KMS-11 (cell line): Measurements from ENCODE around the gene TTLL11.

ENCODE experiments used
- H2AFZ ChIP-seq: fragments of 200-600 bp; sonication (generic); 2 replicates; pipeline ENCODE4 v1.6.1; 2016; ENCODE audit warnings: antibody characterized with exemption, mixed run types, low read depth
- H3K27ac ChIP-seq: fragments of 200-600 bp; sonication (generic); 2 replicates; pipeline ENCODE4 v1.6.1; 2016; ENCODE audit warnings: mild to moderate bottlenecking, mixed run types
- H3K27me3 ChIP-seq: fragments of 200-600 bp; sonication (generic); 2 replicates; pipeline ENCODE4 v1.6.1; 2017; ENCODE audit warnings: mild to moderate bottlenecking, low read depth, mixed run types, moderate library complexity; ENCODE audit not compliant: insufficient read depth
- H3K36me3 ChIP-seq: fragments of 200-600 bp; sonication (generic); 2 replicates; pipeline ENCODE4 v1.6.1; 2017; ENCODE audit warnings: mild to moderate bottlenecking, mixed run types; ENCODE audit not compliant: insufficient read depth
- H3K4me1 ChIP-seq: fragments of 200-600 bp; sonication (generic); 2 replicates; pipeline ENCODE4 v1.6.1; 2016; ENCODE audit warnings: mild to moderate bottlenecking, low read depth, mixed run types; ENCODE audit not compliant: poor library complexity, severe bottlenecking
- H3K4me2 ChIP-seq: fragments of 200-600 bp; sonication (generic); 2 replicates; pipeline ENCODE4 v1.7.0; 2016; ENCODE audit warnings: mild to moderate bottlenecking, mixed run types
- H3K4me3 ChIP-seq: fragments of 200-600 bp; sonication (generic); IDR thresholded peaks from 2 replicates; pipeline ENCODE4 v1.6.1; 2017; ENCODE audit warnings: low read depth, low read length, mixed read lengths; ENCODE audit not compliant: insufficient read depth
- H3K79me2 ChIP-seq: fragments of 200-600 bp; sonication (generic); 2 replicates; pipeline ENCODE4 v1.6.1; 2016; ENCODE audit warnings: low read depth, mixed run types; ENCODE audit not compliant: insufficient read depth
- H3K9ac ChIP-seq: fragments of 200-600 bp; sonication (generic); 2 replicates; pipeline ENCODE4 v1.6.1; 2016; ENCODE audit warnings: mild to moderate bottlenecking, mixed run types
- H4K20me1 ChIP-seq: fragments of 200-600 bp; sonication (generic); 2 replicates; pipeline ENCODE4 v1.6.1; 2016; ENCODE audit warnings: mild to moderate bottlenecking, mixed run types; ENCODE audit not compliant: insufficient read depth
- CTCF ChIP-seq: fragments of 200-600 bp; sonication (generic); conservative IDR thresholded peaks from 2 replicates; pipeline ENCODE4 v1.6.1; 2017; ENCODE audit warnings: low read depth, mild to moderate bottlenecking, antibody characterized with exemption, low read length, moderate library complexity, mixed read lengths

The TTLL11 gene

DNA sequence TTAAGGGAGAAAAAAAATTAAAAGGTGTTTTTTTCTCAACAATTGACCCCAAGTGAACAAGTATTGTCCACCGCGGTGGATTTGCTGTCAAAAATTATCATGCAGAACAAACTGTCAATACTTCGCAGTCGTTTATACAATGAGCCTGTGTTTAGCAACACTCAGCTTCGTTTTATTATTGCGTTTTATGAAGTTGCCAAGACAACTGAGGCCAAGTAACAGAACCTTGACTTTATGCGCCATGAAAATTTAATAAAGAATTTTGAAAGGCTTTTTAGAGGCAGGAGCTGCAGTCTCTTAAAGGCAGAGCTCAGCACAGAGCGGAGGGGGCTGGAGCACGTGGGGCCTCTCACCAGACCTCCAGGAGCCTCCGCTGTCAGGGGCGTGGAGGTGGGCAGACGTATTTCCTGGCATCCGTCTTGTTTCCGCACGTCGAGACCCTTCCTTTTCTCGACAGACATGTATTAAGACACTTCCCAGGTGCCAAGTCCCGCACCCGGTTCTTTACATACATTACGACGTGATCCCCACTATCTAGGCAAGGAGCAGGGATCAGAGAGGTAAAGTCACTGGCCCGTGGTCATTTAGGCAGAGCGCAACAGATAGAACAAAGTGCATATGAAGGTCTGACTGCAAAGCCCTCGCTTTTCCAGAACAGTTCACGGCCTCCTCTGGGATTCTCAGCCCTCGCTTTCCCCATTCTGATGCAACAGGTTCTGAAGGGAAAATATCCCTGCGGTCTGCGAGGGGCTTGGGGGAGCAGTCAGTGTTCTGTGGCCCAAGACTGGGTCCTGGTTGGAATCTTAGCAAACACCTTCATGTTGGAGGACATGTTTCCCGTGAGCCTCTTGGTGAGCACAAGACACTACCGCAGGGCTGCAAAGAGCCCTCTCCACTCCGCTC, 277.3 kb downstream of the TTLL11 start:
- H3K4me3 ChIP-seq = no peak overlapping the region
- no peaks in the 10 kb centered on the region for H4K20me1 ChIP-seq
- H3K27me3 ChIP-seq = no peaks in the 10 kb centered on the region
- no peak for TF ChIP-seq CTCF
- H3K9ac ChIP-seq = no peak overlapping the region
- no peak overlapping the region for H2AFZ ChIP-seq
- H3K27ac ChIP-seq = no peak overlapping the region
- H3K36me3 ChIP-seq = no peaks in the 10 kb centered on the region
- no peak overlapping the region for H3K4me2 ChIP-seq
- H3K4me1 ChIP-seq = no peaks in the 10 kb centered on the region
- no peaks in the 10 kb centered on the region for H3K79me2 ChIP-seq

DNA sequence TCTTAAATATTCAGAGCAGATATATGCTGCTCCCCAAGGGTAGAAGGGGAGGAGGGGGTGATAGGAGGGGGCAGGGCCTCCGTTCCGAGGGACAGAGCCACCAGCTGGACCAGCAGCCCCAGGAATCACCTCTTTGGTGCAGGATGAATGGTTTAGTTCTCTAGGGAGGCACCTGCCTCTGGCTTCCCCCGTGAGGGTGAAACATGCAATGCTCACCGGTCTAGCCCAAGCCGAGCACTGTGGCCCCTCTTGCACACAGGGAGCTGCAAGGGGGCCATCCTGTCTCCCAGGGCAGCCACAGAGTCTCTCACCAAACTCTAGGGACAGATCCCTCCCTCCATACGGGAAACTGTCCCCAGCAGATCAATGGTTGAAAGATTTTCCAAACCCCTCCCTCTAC, 278.0 kb downstream of the TTLL11 start:
- no peak overlapping the region for H3K9ac ChIP-seq

GRCh38 chr9:121814594-121814993, 278.5 kb downstream of the TTLL11 start:
- Histone ChIP-seq H3K4me3 (no peak overlapping the region), H3K79me2 (no peaks in the 10 kb centered on the region), H3K27me3 (no peaks in the 10 kb centered on the region), H3K4me1 (no peaks in the 10 kb centered on the region), H3K36me3 (no peaks in the 10 kb centered on the region), H2AFZ (no peak overlapping the region), H3K4me2 (no peak overlapping the region), H4K20me1 (no peaks in the 10 kb centered on the region), H3K9ac (no peak overlapping the region), H3K27ac (no peak overlapping the region)
- TF ChIP-seq CTCF = no peak

More for the DNA sequence above, 278.0 kb downstream of the TTLL11 start:
- H3K4me1 ChIP-seq = no peaks in the 10 kb centered on the region
- no peak overlapping the region for H3K27ac ChIP-seq
- H3K79me2 ChIP-seq = no peaks in the 10 kb centered on the region
- no peaks in the 10 kb centered on the region for H3K36me3 ChIP-seq
- H2AFZ ChIP-seq = no peak overlapping the region
- H3K4me2 ChIP-seq = no peak overlapping the region
- H3K27me3 ChIP-seq = no peaks in the 10 kb centered on the region
- H4K20me1 ChIP-seq = no peaks in the 10 kb centered on the region
- no peak for TF ChIP-seq CTCF
- no peak overlapping the region for H3K4me3 ChIP-seq

GRCh38 chr9:121813519-121814210, 279.4 kb downstream of the TTLL11 start:
- no peak for TF ChIP-seq CTCF
- H3K79me2 ChIP-seq = no peaks in the 10 kb centered on the region
- no peak overlapping the region for H3K9ac ChIP-seq
- no peaks in the 10 kb centered on the region for H4K20me1 ChIP-seq
- no peaks in the 10 kb centered on the region for H3K36me3 ChIP-seq
- H3K4me2 ChIP-seq = no peak overlapping the region
- H3K4me1 ChIP-seq = no peaks in the 10 kb centered on the region
- no peak overlapping the region for H2AFZ ChIP-seq
- no peak overlapping the region for H3K4me3 ChIP-seq
- no peak overlapping the region for H3K27ac ChIP-seq
- no peaks in the 10 kb centered on the region for H3K27me3 ChIP-seq
